Stimulated activated CD4-positive, alpha-beta T cell treated with anti-CD3 and anti-CD28 coated beads, Interleukin-2, amount 100 ng/mL, for 4 hours (primary cell): ENCODE measurements around the gene OBSL1.

ENCODE experiments used
- DNase-seq: peaks from one replicate; pipeline ENCODE4 v3.0.0-alpha.2; 2020; ENCODE audit warnings: low read depth

OBSL1 gene

DNA sequence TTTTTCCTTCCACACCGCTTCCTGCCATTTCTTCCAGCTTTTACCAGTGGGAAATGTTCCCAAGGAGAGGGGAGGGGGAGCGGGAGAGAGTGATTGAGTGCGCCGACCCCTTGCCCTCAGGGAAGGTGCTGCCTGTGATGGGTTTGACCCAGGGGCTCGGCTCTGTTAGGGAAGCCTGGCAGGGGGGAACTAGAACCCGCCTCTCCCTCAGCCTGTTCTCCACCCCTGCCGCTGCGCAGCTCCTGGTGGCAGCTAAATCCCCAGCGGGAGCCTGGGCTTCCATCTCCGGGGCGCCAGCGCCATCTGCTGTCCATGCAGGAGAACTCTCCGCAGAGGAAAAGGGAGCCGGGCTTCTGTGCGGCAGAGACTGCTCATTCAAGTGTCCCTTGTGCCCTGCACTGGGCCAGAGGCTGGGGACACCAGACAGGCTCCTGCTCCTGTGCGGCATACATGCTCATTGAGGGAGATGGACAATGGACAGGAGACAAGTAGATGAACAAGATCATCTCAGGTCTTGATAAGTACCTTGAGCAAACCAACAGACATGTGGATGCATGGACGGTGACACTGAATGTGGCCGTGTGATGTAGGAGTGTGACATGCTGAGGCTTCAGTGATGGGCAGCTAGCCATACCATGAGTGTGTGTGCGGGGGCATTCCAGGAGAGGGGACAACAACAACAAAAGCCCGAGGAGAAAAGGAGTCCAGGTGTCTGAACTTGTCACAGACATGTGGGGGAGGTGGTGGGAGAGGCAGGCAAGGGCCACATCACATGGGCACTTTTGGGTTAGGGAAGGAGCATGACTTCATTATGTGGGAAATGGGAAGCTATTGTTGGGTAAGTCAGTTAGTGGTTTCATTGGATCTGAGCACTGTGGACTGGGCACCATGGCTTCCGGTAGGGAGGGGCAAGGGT, 41.0 kb downstream of the OBSL1 start:
- DNase-seq: peak; percentile 80

DNA sequence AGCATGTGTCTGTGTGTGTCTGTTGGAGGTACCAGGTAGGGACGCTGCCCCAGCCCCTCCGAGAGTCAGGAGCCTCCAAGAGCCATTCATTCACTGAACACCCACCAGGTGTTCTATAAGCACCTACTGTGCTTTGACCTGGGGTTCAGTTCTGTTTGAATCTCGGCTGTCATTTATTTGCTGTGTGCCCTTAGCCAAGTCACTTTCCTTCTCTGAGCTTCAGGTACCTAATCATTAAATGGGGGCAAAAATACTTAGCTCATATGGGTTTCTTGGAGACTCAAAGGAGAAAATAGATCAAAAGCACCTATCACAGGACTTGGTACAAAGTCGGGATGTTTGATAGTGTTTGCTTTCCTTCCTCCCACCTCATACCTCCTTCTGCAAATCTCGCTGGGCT, 43.9 kb downstream of the OBSL1 start:
- DNase-seq: no peak

GRCh38 chr2:219527076-219527394, 44.3 kb downstream of the OBSL1 start:
- DNase-seq: no peak

- no peak for DNase-seq
Measured at GRCh38 chr2:219526320-219527075, 44.8 kb downstream of the OBSL1 start.

GRCh38 chr2:219525533-219526232, 45.7 kb downstream of the OBSL1 start:
- DNase-seq: no peak

DNA sequence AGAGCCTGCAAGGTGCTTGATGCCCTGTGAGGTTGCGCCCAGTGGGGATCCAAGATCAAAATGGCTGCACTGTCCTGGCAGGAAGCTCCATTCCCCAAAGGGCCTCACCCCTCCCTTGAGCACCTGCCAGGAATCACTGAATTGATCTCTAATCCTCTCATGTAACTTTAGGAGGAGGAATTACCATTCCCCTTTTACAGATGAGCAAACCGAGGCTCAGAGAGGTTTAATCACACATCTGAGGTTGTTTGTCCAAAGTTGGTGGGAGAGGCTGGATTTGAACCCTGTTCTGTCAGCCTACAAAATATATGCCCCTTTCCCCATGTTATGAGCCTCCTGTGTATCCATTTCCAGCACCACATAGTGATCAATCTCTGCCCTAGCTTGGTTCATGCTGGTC, 46.5 kb downstream of the OBSL1 start:
- no peak for DNase-seq

GRCh38 chr2:219523031-219523671, 48.2 kb downstream of the OBSL1 start:
- no peak for DNase-seq

GRCh38 chr2:219522111-219523030, 49.0 kb downstream of the OBSL1 start:
- DNase-seq: no peak

DNA sequence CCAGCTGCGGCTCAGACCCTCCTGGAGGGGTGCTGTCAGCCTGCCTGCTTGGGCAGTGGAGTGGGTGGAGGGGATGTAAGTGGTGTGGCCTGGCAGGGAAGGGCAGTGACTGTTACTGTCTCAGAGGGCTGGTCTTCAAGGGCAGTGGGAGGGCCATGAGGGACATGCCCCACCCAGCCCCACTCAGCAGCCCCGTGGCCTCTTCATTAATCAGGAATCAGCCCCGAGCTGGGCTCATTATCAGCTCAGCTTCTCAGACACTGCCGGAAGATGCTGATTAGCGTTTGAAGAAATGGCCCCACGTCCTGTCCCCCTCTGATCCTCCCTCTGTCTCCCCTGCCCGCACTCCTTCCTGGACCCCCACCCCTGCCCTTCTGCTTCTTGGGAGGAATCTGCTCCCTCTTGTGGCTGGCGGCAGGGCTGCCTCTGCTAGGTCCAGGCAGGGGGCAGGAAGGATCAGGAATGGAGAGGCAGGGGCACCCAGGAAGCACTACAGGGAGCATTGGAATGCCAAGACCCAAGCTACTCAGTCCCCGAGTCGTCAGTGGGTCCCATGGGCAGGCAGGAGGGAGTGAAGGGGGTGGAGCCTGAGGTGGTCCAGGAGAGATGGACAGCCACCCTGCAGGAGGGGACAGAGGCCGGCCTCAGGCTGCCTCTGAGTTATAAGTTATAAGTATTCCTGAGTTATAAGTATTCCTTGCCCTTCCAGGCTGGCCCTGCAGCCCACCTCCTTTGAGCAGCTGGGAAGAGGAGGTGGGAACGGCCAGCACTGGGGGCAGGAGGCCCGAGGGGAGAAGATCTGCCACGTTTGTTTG, 50.1 kb downstream of the OBSL1 start:
- DNase-seq: no peak

- DNase-seq: no peak
Measured at GRCh38 chr2:219520079-219520478, 51.3 kb downstream of the OBSL1 start.

DNA sequence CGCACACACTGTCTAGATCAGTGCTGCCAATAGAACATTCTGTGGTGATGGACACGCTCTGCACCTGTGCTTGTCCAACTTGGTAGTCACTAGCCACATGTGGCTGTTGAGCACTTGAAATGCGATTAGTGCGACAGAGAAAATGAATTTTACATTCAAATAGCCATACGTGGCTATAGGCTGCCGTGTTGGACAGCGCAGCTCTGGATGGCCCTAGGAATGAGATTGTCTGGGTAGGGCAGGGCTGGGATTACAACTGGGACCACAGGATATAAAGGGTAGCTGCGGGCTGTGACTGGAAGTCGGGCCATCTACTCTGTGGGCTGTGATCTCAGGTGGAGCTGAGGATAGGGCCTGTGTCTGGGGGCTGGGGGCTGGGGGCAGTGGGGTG, 51.8 kb downstream of the OBSL1 start:
- no peak for DNase-seq

DNA sequence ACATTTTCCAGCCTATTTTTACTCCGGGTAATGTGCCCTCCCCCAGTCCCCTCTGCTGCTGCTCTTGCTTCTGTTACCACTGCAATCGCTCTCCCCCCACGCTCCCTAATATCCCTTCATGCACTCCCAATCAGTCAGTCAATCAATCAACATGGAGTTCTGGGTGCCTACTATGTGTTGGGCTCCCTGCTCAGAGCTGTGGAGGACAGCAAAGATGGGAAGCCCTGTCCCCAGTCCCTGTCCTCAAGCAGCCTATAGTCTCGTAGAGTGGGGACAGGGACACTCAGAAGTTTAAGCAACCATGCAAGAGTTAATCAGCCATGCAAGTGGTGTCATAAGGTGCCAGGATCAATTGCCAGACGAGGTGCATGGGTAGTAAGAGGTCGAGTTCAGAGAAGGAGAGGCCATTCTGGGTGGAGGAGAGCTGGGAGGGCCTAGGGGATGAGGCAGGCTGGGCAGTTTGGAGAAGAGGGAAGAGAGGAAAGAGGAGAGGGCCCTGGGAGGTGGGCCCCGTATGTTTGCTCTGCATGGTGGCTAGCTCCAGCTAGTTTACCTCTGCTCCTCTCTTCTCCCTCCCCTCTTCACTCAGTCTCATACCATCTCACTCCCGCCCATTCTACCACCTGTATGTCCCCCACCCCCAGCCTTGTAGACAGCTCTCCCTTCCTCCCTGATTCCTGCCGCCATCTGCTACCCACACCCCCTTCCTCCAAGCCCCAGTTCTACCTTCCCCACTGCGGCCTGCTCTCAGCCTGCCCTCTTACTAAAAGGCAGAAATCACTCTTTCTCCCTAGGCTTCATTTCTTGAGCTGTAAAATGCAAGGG, 53.2 kb downstream of the OBSL1 start:
- no peak for DNase-seq

GRCh38 chr2:219516888-219517287, 54.5 kb downstream of the OBSL1 start:
- no peak for DNase-seq

DNA sequence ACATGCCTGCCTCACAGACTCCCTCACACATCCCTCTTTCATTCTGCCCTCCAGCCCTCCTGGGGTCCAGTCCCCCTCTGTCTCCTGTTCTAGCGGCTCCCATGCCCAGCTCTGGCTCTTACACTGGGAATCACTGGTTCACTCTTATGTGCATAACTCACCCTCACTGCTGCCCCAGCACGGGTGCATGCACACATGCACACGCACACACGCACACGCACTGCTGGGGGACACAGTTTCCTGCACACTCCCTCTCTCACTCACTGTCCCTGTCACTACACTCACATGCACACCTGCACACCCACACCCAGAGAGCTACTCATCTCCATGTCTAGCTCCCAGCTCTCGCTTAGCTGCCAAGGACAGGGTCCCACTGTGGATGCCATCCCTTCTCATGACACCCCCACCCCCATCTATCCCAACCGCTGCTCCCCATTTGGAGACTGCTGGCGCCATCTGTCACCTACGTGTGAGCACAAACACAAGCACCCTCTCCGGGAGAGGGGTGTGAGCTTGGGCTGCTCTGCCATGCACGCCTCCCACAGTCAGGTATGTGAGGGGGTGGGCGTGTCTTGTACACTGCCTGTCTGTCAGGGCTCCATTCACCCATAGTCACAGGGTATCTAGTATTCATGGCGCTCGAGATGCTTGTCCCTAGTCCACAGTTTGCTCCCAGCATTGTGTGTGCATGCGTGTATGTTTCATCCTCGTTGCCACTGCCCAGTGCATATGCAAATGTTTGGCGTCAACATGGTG, 55.3 kb downstream of the OBSL1 start:
- DNase-seq: no peak

- DNase-seq: no peak
Measured at GRCh38 chr2:219514836-219515235, 56.5 kb downstream of the OBSL1 start.

GRCh38 chr2:219514196-219514761, 57.1 kb downstream of the OBSL1 start, which contains the start of gene ASIC4:
Gene ASIC4 (plus strand): TSS chr2:219514482. CDS start chr2:219514725, 243 bp downstream.
- no peak for DNase-seq

GRCh38 chr2:219513787-219514186, 57.6 kb downstream of the OBSL1 start:
- DNase-seq: no peak

- no peak for DNase-seq
Measured at GRCh38 chr2:219512524-219513216, 58.7 kb downstream of the OBSL1 start.
